Esophagus squamous epithelium (tissue), 5 donors: ENCODE measurements around the gene ATP8B3. TPM values are rescaled to one million over a fixed set of nuclear protein-coding genes. Genes with fewer than 3 reads are reported as not detected.

Experiments used
- DNase-seq: peaks from one replicate; lab custom pipeline; 2025; lab: John Stamatoyannopoulos, UW
- H3K27ac ChIP-seq, 4 donors: fragments of 200-600 bp; sonication (generic); one replicate each; pipeline ENCODE4 v1.5.1; 2016 to 2019; ENCODE audit warnings: mild to moderate bottlenecking in 1 of 4
- H3K27me3 ChIP-seq, 4 donors: fragments of 200-600 bp; sonication (generic); 1 replicate in 3 of 4; 2 replicates in 1 of 4; pipeline versions ENCODE4 v1.5.1 to v1.6.0; 2017 to 2021; ENCODE audit warnings: antibody characterized with exemption in 1 of 4
- H3K36me3 ChIP-seq, 3 donors: fragments of 200-600 bp; sonication (generic); one replicate each; pipeline ENCODE4 v1.5.1; 2016 to 2019
- H3K4me1 ChIP-seq, 3 donors: fragments of 200-600 bp; sonication (generic); one replicate each; pipeline ENCODE4 v1.5.1; 2017 to 2019
- H3K4me3 ChIP-seq, 4 donors: fragments of 200-600 bp; sonication (generic); 1 replicate in 3 of 4; 2 replicates in 1 of 4; pipeline ENCODE4 v1.5.1; 2016 to 2019; ENCODE audit warnings: mild to moderate bottlenecking in 2 of 4, moderate library complexity in 1 of 4
- H3K9me3 ChIP-seq, 3 donors: fragments of 200-600 bp; sonication (generic); one replicate each; pipeline ENCODE4 v1.5.1; 2016 to 2019
- CTCF ChIP-seq, 6 experiments: fragments of 450-650 bp in 4 of 6; fragments of 200-600 bp in 2 of 6; sonication (generic) in 2 of 6; IDR thresholded peaks; one replicate each; pipeline ENCODE4 v1.5.1; 2016 to 2019; ENCODE audit warnings: antibody characterized with exemption in 6 of 6, mild to moderate bottlenecking in 4 of 6, moderate library complexity in 4 of 6
- POLR2A ChIP-seq, 4 donors: fragments of 450-650 bp; IDR thresholded peaks; one replicate each; pipeline ENCODE4 v1.6.1; 2017; ENCODE audit warnings: antibody characterized with exemption in 4 of 4, mild to moderate bottlenecking in 4 of 4, moderate library complexity in 3 of 4
- WGBS, 2 donors: methylation state at CpG; one replicate each; pipeline ENCODE4 v1.1.5; 2018; 5-methylcytosine and 5-hydroxymethylcytosine counted together
- intact Hi-C: fragments of 100-400 bp; cut with DNase I; formaldehyde crosslinking; loops from one replicate; pipeline ENCODE4 v1.15.0; 2022
- total RNA-seq, 4 donors: library from RNA; depleted of rRNA; stranded (reverse); fragments of >200 nt; gene quantifications; one replicate each; pipeline ENCODE4 v1.1.0, GENCODE V29; 2016
- donor health status: DM: yes; HTN: yes; CAD: no.

ATP8B3 gene
- total RNA-seq, 4 donors from 2014 or later = 0.57 to 3.0 (median 1.4) TPM

GRCh38 chr19:1859331-1859781 is 47.3 kb upstream of the ATP8B3 start:
- peak overlapping the region in 1 of 4 donors; percentile 77 for H3K4me3 ChIP-seq
- no peak for DNase-seq
- no peaks in the 10 kb centered on the region for H3K9me3 ChIP-seq
- H3K27ac ChIP-seq = peak overlapping the region in 3 of 4 donors; percentile 67 to 97 (median 96)
- no peaks in the 10 kb centered on the region for H3K27me3 ChIP-seq
- 25 to 26% methylated on average over 9 to 10 of the region's 18 CpGs for WGBS, 2 donors
- intact Hi-C loops = no loop called here
- H3K4me1 ChIP-seq = peaks cover 70 to 84% (median 79%) of the 10 kb centered on the region in 3 donors
- TF ChIP-seq CTCF (IDR thresholded peaks at IDR 0.05) (no peak), POLR2A (IDR thresholded peaks at IDR 0.05) (peak in 1 of 4 donors; percentile 6)
- H3K36me3 ChIP-seq = peaks cover 0 to 1% (median 0%) of the 10 kb centered on the region in 3 donors

GRCh38 chr19:1858412-1859081 is 46.5 kb upstream of the ATP8B3 start:
- intact Hi-C loops = no loop called here
- Histone ChIP-seq H3K4me3 (no peak overlapping the region), H3K9me3 (no peaks in the 10 kb centered on the region), H3K36me3 (peaks cover 0 to 7% (median 0%) of the 10 kb centered on the region in 3 donors), H3K27ac (peak overlapping the region; percentile 92 to 97 (median 96)), H3K27me3 (no peaks in the 10 kb centered on the region), H3K4me1 (peaks cover 78 to 90% (median 87%) of the 10 kb centered on the region in 3 donors)
- no peak for TF ChIP-seq CTCF (IDR thresholded peaks at IDR 0.05)
- TF ChIP-seq POLR2A (IDR thresholded peaks at IDR 0.05) = no peak
- no peak for DNase-seq
- WGBS, 2 donors = 50% methylated on average over 1 of the region's 10 CpGs; no CpG with 5 or more reads in 1 of the 2 donors

GRCh38 chr19:1857648-1858326 is 45.7 kb upstream of the ATP8B3 start:
- Histone ChIP-seq H3K36me3 (peaks cover 0 to 7% (median 0%) of the 10 kb centered on the region in 3 donors), H3K27me3 (no peaks in the 10 kb centered on the region), H3K4me3 (peak overlapping the region in 3 of 4 donors; percentile 51 to 78 (median 55)), H3K4me1 (peaks cover 86 to 98% (median 95%) of the 10 kb centered on the region in 3 donors), H3K27ac (peak overlapping the region; percentile 92 to 97 (median 96)), H3K9me3 (no peaks in the 10 kb centered on the region)
- TF ChIP-seq CTCF (IDR thresholded peaks at IDR 0.05) (no peak), POLR2A (IDR thresholded peaks at IDR 0.05) (no peak)
- no peak for DNase-seq
- WGBS, 2 donors = 22 to 32% methylated on average over 6 to 10 of the region's 16 CpGs
- intact Hi-C loops = no loop called here

- Histone ChIP-seq H3K4me1 (peaks cover 90 to 100% (median 98%) of the 10 kb centered on the region in 3 donors), H3K27me3 (no peaks in the 10 kb centered on the region), H3K36me3 (peaks cover 0 to 7% (median 0%) of the 10 kb centered on the region in 3 donors), H3K9me3 (no peaks in the 10 kb centered on the region), H3K27ac (peak overlapping the region; percentile 92 to 97 (median 96)), H3K4me3 (peak overlapping the region; percentile 31 to 78 (median 53))
- 6% methylated on average over 17 of the region's 73 CpGs; no CpG with 5 or more reads in 1 of the 2 donors for WGBS, 2 donors
- intact Hi-C loops = no loop called here
- TF ChIP-seq POLR2A (IDR thresholded peaks at IDR 0.05) (peak in 1 of 4 donors; percentile 61), CTCF (IDR thresholded peaks at IDR 0.05) (peak in 1 of 6 experiments; percentile 5)
- no peak for DNase-seq
Measured at GRCh38 chr19:1856698-1857603, 44.9 kb upstream of the ATP8B3 start.
